HCT116 (cell line): ENCODE data around the gene PKP2. TPM values are rescaled to one million over a fixed set of nuclear protein-coding genes. Genes with fewer than 3 reads are reported as not detected.

ENCODE experiments used
- ATAC-seq: fragments of 200-7000 bp; cut with Tn5 transposase; 2 replicates; pipeline ENCODE4 v1.9.1; 2020; ENCODE audit warnings: mild to moderate bottlenecking, moderate library complexity
- BruUV-seq: library from RNA; stranded (reverse); fragments of 400-500 nt; replicated peaks from 2 replicates; lab custom pipeline; 2021; lab: Mats Ljungman, UMichigan
- CTCF ChIA-PET: fragments of 300-600 bp; sonication (Branson Sonifier 250); formaldehyde crosslinking; loops from one replicate; lab custom pipeline; 2021; ENCODE audit warnings: antibody characterized with exemption; lab: Charles Lee
- POLR2A ChIA-PET: fragments of 300-600, 350-600 bp; sonication (Branson Sonifier 250); formaldehyde crosslinking; loops from one replicate; lab custom pipeline; 2021; ENCODE audit warnings: antibody characterized with exemption; lab: Charles Lee
- RAD21 ChIA-PET, 2 experiments: fragments of 300-600 bp; sonication (Branson Sonifier 250); formaldehyde crosslinking; loops; one replicate each; lab custom pipeline; 2023; ENCODE audit warnings: low total read pairs in 2 of 2; ENCODE audit not compliant: uncharacterized antibody in 2 of 2, unreplicated experiment in 2 of 2, low non-redundant PET in 1 of 2; lab: Charles Lee
- DNase-seq: peaks from one replicate; pipeline ENCODE4 v3.0.0-alpha.2; 2010; ENCODE audit warnings: low read depth, low spot score
- H2AFZ ChIP-seq: fragments of 200-600 bp; shearing (Covaris generic), sonication (generic); 2 replicates; pipeline ENCODE4 v1.6.1; 2017; ENCODE audit warnings: low read depth, mixed run types, mixed read lengths, antibody characterized with exemption, low read length; ENCODE audit not compliant: poor library complexity, severe bottlenecking
- H3K27ac ChIP-seq: 2 replicates; pipeline ENCODE4 v1.5.1; 2012; ENCODE audit warnings: low read depth, low read length
- H3K27me3 ChIP-seq: fragments of 200-600 bp; sonication (generic); 2 replicates; pipeline ENCODE4 v1.6.1; 2016; ENCODE audit warnings: mixed run types, low read length, mixed read lengths; ENCODE audit not compliant: insufficient read depth
- H3K36me3 ChIP-seq, 2 experiments: fragments of 200-500 bp in 1 of 2; fragments of 200-600 bp in 1 of 2; sonication (Bioruptor generic) in 1 of 2; sonication (generic) in 1 of 2; 2 replicates each; pipeline versions ENCODE4 v1.5.1 to v1.6.1; 2014 to 2016; ENCODE audit warnings: low read length in 2 of 2, inconsistent platforms in 1 of 2, mixed read lengths in 1 of 2, mixed run types in 1 of 2; ENCODE audit not compliant: insufficient read depth in 2 of 2, control insufficient read depth in 1 of 2
- H3K4me1 ChIP-seq, 2 experiments: fragments of 200-600 bp in 1 of 2; sonication (generic) in 1 of 2; 2 replicates each; pipeline versions ENCODE4 v1.5.1 to v1.6.1; 2012 to 2017; ENCODE audit warnings: low read length in 2 of 2, inconsistent platforms in 1 of 2, mild to moderate bottlenecking in 1 of 2, mixed read lengths in 1 of 2, mixed run types in 1 of 2, moderate library complexity in 1 of 2; ENCODE audit not compliant: insufficient read depth in 2 of 2, control insufficient read depth in 1 of 2
- H3K4me2 ChIP-seq: fragments of 200-600 bp; sonication (generic); 2 replicates; pipeline ENCODE4 v1.6.1; 2017; ENCODE audit warnings: mixed run types, low read length, mixed read lengths
- H3K4me3 ChIP-seq, 2 experiments: fragments of 200-600 bp in 1 of 2; sonication (generic) in 1 of 2; replicated peaks in 1 of 2; 2 replicates each; pipeline ENCODE4 v1.5.1; 2011 to 2016; ENCODE audit warnings: low read length in 2 of 2, control low read depth in 1 of 2, low read depth in 1 of 2, mild to moderate bottlenecking in 1 of 2, mixed read lengths in 1 of 2, mixed run types in 1 of 2
- H3K79me2 ChIP-seq: fragments of 200-600 bp; sonication (generic); 2 replicates; pipeline ENCODE4 v1.6.1; 2017; ENCODE audit warnings: mild to moderate bottlenecking, mixed run types, low read length, moderate library complexity, mixed read lengths; ENCODE audit not compliant: insufficient read depth
- H3K9ac ChIP-seq: fragments of 200-600 bp; sonication (generic); 2 replicates; pipeline ENCODE4 v1.6.1; 2016; ENCODE audit warnings: low read length, mixed read lengths
- H3K9me2 ChIP-seq: fragments of 200-600 bp; sonication (generic), shearing (Covaris generic); 2 replicates; pipeline ENCODE4 v1.6.1; 2017; ENCODE audit warnings: mixed run types, mild to moderate bottlenecking, moderate library complexity; ENCODE audit not compliant: insufficient read depth
- H3K9me3 ChIP-seq, 2 experiments: fragments of 200-500 bp in 1 of 2; fragments of 200-600 bp in 1 of 2; sonication (Bioruptor generic) in 1 of 2; sonication (generic) in 1 of 2; 2 replicates each; pipeline ENCODE4 v1.6.1; 2014 to 2017; ENCODE audit warnings: low read length in 2 of 2, mixed read lengths in 2 of 2, inconsistent platforms in 1 of 2, low read depth in 1 of 2, mild to moderate bottlenecking in 1 of 2, mixed run types in 1 of 2, moderate library complexity in 1 of 2; ENCODE audit not compliant: control insufficient read depth in 1 of 2, insufficient read depth in 1 of 2
- H4K20me1 ChIP-seq: fragments of 200-600 bp; sonication (generic), shearing (Covaris generic); 2 replicates; pipeline ENCODE4 v1.6.1; 2017; ENCODE audit warnings: mixed run types, mild to moderate bottlenecking, moderate library complexity; ENCODE audit not compliant: insufficient read depth
- JUND ChIP-seq: IDR thresholded peaks from 2 replicates; pipeline ENCODE4 v1.6.1; 2012
- MAX ChIP-seq: IDR thresholded peaks from 2 replicates; pipeline ENCODE4 v1.6.1; 2012
- POLR2AphosphoS5 ChIP-seq: IDR thresholded peaks from 2 replicates; pipeline ENCODE4 v1.6.1; 2011; ENCODE audit warnings: mild to moderate bottlenecking, low read depth, low read length, moderate library complexity
- ZFX ChIP-seq: fragments of 450-650 bp; IDR thresholded peaks from 2 replicates; pipeline ENCODE4 v1.6.1; 2017
- intact Hi-C: fragments of 100-400 bp; cut with micrococcal nuclease; formaldehyde crosslinking; loops from 2 replicates; pipeline ENCODE4 v1.10.0; 2022
- total RNA-seq: library from RNA; stranded (reverse); gene quantifications from one replicate; pipeline ENCODE4 v1.2.1, GENCODE V29; 2021; ENCODE audit not compliant: unreplicated experiment

The PKP2 gene
- total RNA-seq, 1 experiment from 2014 or later, result 21.5 TPM

GRCh38 chr12:32826807-32827412, 69.7 kb downstream of the PKP2 start:
- H3K27ac ChIP-seq, result no peak overlapping the region
- H3K9ac ChIP-seq, result no peak overlapping the region
- H3K4me2 ChIP-seq, result no peak overlapping the region
- RAD21 ChIA-PET, result no interaction called here
- H3K27me3 ChIP-seq, result no peaks in the 10 kb centered on the region
- H3K36me3 ChIP-seq, result peaks cover 0 to 4% of the 10 kb centered on the region in 2 experiments; a peak in 1 of 4 replicates
- no peak overlapping the region for H2AFZ ChIP-seq
- DNase-seq (no peak), ATAC-seq (no peak)
- POLR2A ChIA-PET, result no interaction called here
- H4K20me1 ChIP-seq, result no peaks in the 10 kb centered on the region
- H3K4me3 ChIP-seq, result no peak overlapping the region
- no TSS peak for BruUV-seq
- TF ChIP-seq POLR2AphosphoS5 (no peak), JUND (no peak), ZFX (no peak)
- no peaks in the 10 kb centered on the region for H3K4me1 ChIP-seq
- CTCF ChIA-PET, result no interaction called here
- intact Hi-C loops, result no loop called here
- H3K9me2 ChIP-seq, result no peaks in the 10 kb centered on the region
- H3K79me2 ChIP-seq, result no peaks in the 10 kb centered on the region
- no peaks in the 10 kb centered on the region for H3K9me3 ChIP-seq

GRCh38 chr12:32824596-32824995, 72.0 kb downstream of the PKP2 start:
- no TSS peak for BruUV-seq
- no peak for TF ChIP-seq MAX
- peaks cover 0 to 14% of the 10 kb centered on the region in 2 experiments; a peak in 2 of 4 replicates for H3K36me3 ChIP-seq
- CTCF ChIA-PET, result no interaction called here
- no peak overlapping the region for H3K4me3 ChIP-seq
- RAD21 ChIA-PET, result no interaction called here
- H3K79me2 ChIP-seq, result no peaks in the 10 kb centered on the region
- POLR2A ChIA-PET, result no interaction called here
- no peak overlapping the region for H3K9ac ChIP-seq
- H3K4me1 ChIP-seq, result no peaks in the 10 kb centered on the region
- intact Hi-C loops, result no loop called here
- H3K27me3 ChIP-seq, result no peaks in the 10 kb centered on the region
- no peaks in the 10 kb centered on the region for H3K9me3 ChIP-seq
- H3K27ac ChIP-seq, result no peak overlapping the region
- H3K4me2 ChIP-seq, result no peak overlapping the region
- no peak for DNase-seq
- no peaks in the 10 kb centered on the region for H4K20me1 ChIP-seq
- no peaks in the 10 kb centered on the region for H3K9me2 ChIP-seq
- no peak overlapping the region for H2AFZ ChIP-seq
- ATAC-seq, result no peak
